T-helper 9 cell (primary cell): Measurements from ENCODE around the gene LAPTM5.

Experiments
- DNase-seq: peaks from one replicate; pipeline ENCODE4 v3.0.0-alpha.2; 2020

Gene LAPTM5

GRCh38 chr1:30754684-30755171, 2.8 kb downstream of the LAPTM5 start:
- no peak for DNase-seq

- DNase-seq, result no peak
These were observed 3.9 kb downstream of the LAPTM5 start for GRCh38 chr1:30753660-30754123.

- DNase-seq, result no peak
These were observed 4.5 kb downstream of the LAPTM5 start for GRCh38 chr1:30753118-30753517.

- DNase-seq, result no peak
These were observed 5.0 kb downstream of the LAPTM5 start for GRCh38 chr1:30752651-30752908.

GRCh38 chr1:30751830-30752650, 5.5 kb downstream of the LAPTM5 start:
- DNase-seq, result no peak

GRCh38 chr1:30750731-30751291, 6.8 kb downstream of the LAPTM5 start:
- DNase-seq, result no peak

GRCh38 chr1:30749691-30750583, 7.6 kb downstream of the LAPTM5 start:
- peak; percentile 74 for DNase-seq

GRCh38 chr1:30748699-30749401, 8.7 kb downstream of the LAPTM5 start:
- DNase-seq, result no peak

GRCh38 chr1:30748098-30748698, 9.4 kb downstream of the LAPTM5 start:
- DNase-seq, result no peak

GRCh38 chr1:30747033-30748008, 10.3 kb downstream of the LAPTM5 start:
- no peak for DNase-seq

- DNase-seq, result no peak
These were observed 11.2 kb downstream of the LAPTM5 start for GRCh38 chr1:30746212-30747032.

GRCh38 chr1:30745834-30746208, 11.8 kb downstream of the LAPTM5 start:
- no peak for DNase-seq

GRCh38 chr1:30745156-30745833, 12.3 kb downstream of the LAPTM5 start:
- DNase-seq, result no peak

GRCh38 chr1:30744060-30744756, 13.4 kb downstream of the LAPTM5 start:
- DNase-seq, result no peak

- DNase-seq, result peak; percentile 60
These were observed 14.0 kb downstream of the LAPTM5 start for GRCh38 chr1:30743584-30744059.

GRCh38 chr1:30742963-30743559, 14.5 kb downstream of the LAPTM5 start:
- no peak for DNase-seq

- DNase-seq, result no peak
These were observed 15.1 kb downstream of the LAPTM5 start for GRCh38 chr1:30742300-30742962.
